Measurements from ENCODE around the gene CIZ1.

Gene CIZ1

DNA sequence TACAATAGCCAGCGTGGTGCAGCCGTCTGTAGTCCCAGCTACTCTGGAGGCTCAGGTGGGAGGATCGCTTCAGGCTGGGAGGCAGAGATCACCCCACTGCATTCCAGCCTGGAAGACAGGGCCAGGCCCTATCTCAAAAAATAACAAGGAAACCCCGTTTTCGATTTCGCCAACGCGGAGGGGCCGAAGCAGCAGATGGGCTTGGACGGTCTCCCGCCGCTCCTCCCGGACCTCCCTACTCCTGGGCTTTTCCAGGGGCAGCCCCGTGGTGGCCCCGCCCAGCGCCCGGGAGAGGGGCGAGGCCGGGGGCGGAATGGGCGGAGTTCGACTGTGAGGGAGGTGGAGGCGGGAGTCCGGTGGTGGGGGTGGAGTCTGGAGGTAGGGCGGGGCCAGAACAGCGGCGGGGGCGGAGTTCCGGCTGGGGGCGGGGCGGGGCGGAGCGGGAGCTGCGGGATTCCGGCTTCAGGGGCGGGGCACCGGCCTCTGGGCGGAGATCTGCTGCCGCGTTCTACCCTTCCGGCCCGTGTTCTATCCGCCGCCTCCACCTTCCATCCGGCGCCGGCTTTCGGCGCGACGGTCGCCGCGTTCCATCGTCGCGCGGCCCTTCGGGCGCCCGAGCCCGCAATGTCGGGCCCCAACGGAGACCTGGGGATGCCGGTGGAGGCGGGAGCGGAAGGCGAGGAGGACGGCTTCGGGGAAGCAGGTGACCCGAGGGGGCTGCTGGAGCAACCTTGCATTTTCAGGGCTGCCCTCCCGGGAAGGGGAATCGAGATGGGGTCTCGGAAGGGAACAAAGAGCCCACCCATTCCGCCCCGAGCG lies 31.4 kb downstream of the CIZ1 start, which contains the start of gene BBLN:
Gene BBLN, plus strand, starts transcription at position 482 of the 819 bp plus-strand sequence. Its CDS starts 143 bp downstream, at position 625.
- peak; percentile 59 for DNase-seq (ENCODE audit: extremely low read depth, low read depth)
- H3K4me3 ChIP-seq (replicated peaks; ENCODE audit: low read depth, low read length), result peak within 1 kb of the TSS; percentile 92
- TF ChIP-seq, protein P1, sequence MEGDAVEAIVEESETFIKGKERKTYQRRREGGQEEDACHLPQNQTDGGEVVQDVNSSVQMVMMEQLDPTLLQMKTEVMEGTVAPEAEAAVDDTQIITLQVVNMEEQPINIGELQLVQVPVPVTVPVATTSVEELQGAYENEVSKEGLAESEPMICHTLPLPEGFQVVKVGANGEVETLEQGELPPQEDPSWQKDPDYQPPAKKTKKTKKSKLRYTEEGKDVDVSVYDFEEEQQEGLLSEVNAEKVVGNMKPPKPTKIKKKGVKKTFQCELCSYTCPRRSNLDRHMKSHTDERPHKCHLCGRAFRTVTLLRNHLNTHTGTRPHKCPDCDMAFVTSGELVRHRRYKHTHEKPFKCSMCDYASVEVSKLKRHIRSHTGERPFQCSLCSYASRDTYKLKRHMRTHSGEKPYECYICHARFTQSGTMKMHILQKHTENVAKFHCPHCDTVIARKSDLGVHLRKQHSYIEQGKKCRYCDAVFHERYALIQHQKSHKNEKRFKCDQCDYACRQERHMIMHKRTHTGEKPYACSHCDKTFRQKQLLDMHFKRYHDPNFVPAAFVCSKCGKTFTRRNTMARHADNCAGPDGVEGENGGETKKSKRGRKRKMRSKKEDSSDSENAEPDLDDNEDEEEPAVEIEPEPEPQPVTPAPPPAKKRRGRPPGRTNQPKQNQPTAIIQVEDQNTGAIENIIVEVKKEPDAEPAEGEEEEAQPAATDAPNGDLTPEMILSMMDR (IDR thresholded peaks at IDR 0.05; ENCODE audit: low read depth, low read length, missing control alignments), result no peak

DNA sequence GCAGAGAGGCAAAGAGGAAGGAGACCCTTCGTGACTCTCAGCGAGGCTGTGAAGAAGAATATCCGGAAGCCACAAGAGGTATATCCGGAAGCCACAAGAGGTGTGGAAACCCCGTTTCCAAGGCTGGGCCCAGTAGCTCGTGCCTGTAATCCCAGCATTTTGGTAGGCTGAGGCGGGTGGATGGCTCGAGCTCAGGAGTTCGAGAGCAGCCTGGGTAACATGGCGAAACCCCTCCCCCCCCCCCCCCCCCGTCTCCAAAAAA lies 31.9 kb downstream of the CIZ1 start:
- DNase-seq (ENCODE audit: extremely low read depth, low read depth), result no peak
- H3K4me3 ChIP-seq (replicated peaks; ENCODE audit: low read depth, low read length), result peak overlapping the region; percentile 43
- TF ChIP-seq, protein P1 (IDR thresholded peaks at IDR 0.05; ENCODE audit: low read depth, low read length, missing control alignments), result no peak

DNA sequence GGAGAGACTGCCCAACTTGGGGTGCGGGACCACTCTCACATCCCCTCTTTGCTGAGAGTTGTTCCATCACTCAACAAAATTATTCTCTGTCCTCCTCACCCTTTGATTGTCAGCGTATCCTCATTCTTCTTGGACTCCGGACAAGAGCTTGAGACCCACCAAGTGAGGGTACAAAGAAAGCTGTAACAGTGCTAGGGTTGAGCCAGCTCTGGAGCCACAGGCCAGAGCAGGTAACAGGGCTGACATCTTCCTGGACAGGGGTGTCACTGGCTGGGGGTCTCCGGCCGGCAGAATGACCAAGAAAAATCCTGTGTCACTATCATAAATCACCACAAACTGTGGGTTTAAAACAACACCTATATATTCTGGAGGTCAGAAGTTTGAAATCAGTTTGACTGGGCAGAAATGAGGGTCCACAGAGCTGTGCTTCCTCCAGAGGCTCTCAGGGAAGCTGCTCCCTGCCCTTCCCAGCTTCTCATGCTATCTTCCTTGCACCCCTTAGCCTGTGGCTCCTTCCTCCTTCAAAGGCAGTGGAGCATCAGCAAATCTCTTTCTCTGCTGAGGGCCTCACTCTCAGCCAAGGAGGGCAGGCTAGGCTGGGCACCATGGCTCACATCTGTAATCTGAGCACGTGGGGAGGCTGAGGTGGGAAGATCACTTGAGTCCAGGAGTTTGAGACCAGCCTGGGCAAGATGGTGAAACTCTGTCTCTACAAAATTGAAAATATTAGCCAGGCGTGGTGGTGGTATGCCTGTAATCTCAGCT lies 35.5 kb downstream of the CIZ1 start:
- H3K4me3 ChIP-seq (replicated peaks; ENCODE audit: low read depth, low read length), result no peak overlapping the region
- TF ChIP-seq, protein P1 (IDR thresholded peaks at IDR 0.05; ENCODE audit: low read depth, low read length, missing control alignments), result no peak
- DNase-seq (ENCODE audit: extremely low read depth, low read depth), result no peak

DNA sequence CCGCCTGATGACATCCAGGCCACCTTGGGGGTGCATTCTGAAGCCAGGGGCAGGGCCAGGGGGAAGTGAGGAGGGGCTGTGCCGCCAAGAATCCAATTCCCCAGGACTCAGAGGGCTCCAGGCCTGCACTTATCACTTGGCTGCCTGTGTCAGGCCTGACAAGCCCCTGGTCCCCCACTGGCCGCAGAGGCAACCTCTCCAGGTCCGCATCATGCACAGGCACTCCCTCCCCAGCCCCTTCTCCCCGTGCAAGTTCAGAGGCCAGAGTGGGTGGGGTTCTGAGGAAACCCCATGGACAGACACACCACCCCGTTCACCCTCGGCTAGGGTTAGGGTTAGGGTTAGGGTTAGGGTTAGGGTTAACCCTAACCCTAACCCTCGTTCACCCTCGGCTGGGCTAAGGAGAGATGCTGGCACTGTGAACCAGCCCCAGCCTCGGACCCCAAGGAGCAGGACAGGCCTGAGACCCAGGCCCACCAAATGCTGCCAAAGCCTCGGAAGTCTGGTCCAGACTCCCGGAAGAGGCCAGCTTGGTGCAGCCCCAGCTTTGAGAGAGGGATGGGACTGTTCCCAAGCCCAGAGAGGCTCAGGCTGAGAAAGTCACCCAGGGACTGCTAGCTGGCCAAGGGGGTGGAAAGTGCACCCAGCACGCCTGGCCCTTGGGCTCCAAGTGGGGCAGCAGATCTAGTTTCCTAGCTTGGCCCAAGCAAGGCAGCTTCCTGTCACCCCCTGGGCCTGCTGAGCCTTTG lies 37.3 kb downstream of the CIZ1 start:
- no peak for DNase-seq (ENCODE audit: extremely low read depth, low read depth)
- H3K4me3 ChIP-seq (replicated peaks; ENCODE audit: low read depth, low read length), result no peak overlapping the region
- TF ChIP-seq, protein P1 (IDR thresholded peaks at IDR 0.05; ENCODE audit: low read depth, low read length, missing control alignments), result no peak

DNA sequence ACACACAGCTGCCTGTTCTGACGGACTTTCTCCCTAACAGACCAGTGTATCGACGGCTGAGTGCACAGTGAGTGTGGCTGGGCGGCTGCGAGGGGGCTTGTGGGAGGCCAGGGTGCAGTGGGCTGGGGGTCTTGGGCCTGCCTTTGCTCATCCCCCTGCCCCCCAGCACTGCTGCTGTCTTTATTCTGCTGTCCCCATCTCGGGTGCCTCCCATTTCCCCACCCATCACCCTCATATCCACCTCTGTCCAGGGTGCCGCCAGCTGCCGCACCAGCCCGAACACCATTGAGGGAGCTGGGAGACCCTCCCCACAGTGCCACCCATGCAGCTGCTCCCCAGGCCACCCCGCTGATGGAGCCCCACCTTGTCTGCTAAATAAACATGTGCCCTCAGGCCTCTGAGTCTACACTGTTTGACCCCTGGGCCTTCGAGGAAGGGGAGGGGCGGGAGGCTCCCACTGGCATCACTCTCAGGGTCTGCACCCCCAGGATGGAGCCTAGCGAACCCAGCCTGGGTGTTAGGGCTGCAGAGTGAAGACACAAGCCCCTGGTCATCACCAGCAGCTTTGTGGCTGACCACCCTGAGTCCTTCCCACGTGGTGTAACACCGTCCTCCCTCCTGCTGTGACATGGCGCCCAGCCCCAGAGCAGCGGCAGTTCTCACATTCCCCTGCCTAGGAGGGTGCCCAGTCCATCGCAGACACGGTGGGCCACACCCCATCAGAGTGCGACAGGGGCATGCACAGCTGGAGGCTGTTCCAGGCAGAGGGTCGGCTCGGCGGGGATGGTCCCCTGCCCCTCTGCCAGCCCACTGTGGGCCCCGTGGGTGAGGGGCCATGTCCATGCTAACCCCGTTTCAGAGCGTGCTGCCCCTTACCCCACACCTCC lies 38.1 kb downstream of the CIZ1 start:
- no peak for DNase-seq (ENCODE audit: extremely low read depth, low read depth)
- no peak overlapping the region for H3K4me3 ChIP-seq (replicated peaks; ENCODE audit: low read depth, low read length)

More for the DNA sequence above, 38.1 kb downstream of the CIZ1 start:
- TF ChIP-seq, protein P1 (IDR thresholded peaks at IDR 0.05; ENCODE audit: low read depth, low read length, missing control alignments), result no peak
